ENCODE results near the gene PLCH2.

DNA sequence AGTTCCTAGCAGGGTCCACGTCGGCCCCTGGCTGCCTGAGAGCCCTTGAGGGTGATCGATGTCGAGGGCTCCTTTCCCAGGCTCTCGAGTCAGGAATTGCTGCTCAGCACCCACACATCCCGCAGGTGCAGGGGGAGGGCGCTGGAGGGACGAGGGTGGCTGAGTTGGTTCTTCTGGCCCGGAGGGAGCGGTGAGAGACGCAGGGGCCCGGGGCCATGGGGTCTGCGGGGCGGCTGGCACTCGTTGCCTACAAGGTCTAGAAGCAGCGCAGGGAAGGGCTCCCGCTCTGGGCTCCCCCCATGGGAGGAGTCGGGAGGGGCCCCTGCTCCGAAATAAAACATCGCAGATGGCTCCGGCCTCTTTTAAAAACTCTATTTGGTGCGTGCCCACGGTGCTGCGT, 32.1 kb downstream of the PLCH2 start:
- TF ChIP-seq, protein P1, sequence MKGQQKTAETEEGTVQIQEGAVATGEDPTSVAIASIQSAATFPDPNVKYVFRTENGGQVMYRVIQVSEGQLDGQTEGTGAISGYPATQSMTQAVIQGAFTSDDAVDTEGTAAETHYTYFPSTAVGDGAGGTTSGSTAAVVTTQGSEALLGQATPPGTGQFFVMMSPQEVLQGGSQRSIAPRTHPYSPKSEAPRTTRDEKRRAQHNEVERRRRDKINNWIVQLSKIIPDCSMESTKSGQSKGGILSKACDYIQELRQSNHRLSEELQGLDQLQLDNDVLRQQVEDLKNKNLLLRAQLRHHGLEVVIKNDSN (IDR thresholded peaks at IDR 0.05), result no peak
- TF ChIP-seq FOXM1 (IDR thresholded peaks at IDR 0.05; ENCODE audit: borderline replicate concordance, low read depth), result no peak
- no peak for TF ChIP-seq CREB1 (IDR thresholded peaks at IDR 0.05; ENCODE audit: low read depth)
- TF ChIP-seq EGR1 (IDR thresholded peaks at IDR 0.05), result no peak
- TF ChIP-seq, protein P2, sequence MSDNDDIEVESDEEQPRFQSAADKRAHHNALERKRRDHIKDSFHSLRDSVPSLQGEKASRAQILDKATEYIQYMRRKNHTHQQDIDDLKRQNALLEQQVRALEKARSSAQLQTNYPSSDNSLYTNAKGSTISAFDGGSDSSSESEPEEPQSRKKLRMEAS (IDR thresholded peaks at IDR 0.05), result no peak
- TF ChIP-seq, protein P3, sequence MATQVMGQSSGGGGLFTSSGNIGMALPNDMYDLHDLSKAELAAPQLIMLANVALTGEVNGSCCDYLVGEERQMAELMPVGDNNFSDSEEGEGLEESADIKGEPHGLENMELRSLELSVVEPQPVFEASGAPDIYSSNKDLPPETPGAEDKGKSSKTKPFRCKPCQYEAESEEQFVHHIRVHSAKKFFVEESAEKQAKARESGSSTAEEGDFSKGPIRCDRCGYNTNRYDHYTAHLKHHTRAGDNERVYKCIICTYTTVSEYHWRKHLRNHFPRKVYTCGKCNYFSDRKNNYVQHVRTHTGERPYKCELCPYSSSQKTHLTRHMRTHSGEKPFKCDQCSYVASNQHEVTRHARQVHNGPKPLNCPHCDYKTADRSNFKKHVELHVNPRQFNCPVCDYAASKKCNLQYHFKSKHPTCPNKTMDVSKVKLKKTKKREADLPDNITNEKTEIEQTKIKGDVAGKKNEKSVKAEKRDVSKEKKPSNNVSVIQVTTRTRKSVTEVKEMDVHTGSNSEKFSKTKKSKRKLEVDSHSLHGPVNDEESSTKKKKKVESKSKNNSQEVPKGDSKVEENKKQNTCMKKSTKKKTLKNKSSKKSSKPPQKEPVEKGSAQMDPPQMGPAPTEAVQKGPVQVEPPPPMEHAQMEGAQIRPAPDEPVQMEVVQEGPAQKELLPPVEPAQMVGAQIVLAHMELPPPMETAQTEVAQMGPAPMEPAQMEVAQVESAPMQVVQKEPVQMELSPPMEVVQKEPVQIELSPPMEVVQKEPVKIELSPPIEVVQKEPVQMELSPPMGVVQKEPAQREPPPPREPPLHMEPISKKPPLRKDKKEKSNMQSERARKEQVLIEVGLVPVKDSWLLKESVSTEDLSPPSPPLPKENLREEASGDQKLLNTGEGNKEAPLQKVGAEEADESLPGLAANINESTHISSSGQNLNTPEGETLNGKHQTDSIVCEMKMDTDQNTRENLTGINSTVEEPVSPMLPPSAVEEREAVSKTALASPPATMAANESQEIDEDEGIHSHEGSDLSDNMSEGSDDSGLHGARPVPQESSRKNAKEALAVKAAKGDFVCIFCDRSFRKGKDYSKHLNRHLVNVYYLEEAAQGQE (IDR thresholded peaks at IDR 0.05; ENCODE audit: low read depth), result no peak
- no peak for TF ChIP-seq RAD21 (IDR thresholded peaks at IDR 0.05; ENCODE audit: low read depth)
- no peak for TF ChIP-seq YY1 (IDR thresholded peaks at IDR 0.05; ENCODE audit: low read depth)
